Heart left ventricle (tissue), 16 donors: ENCODE measurements around the gene ENPP3. TPM values are rescaled to one million over a fixed set of nuclear protein-coding genes. Genes with fewer than 3 reads are reported as not detected.

Experiments used
- ATAC-seq, 4 donors: fragments of 200-7000 bp; cut with Tn5 transposase; one replicate each; pipeline ENCODE4 v1.9.1; 2020 to 2022; ENCODE audit warnings: moderate library complexity in 4 of 4, mild to moderate bottlenecking in 3 of 4, moderate number of reproducible peaks in 1 of 4
- DNase-seq, 5 donors: peaks; one replicate each; pipeline ENCODE4 v3.0.0-alpha.2; 2020
- H3K27ac ChIP-seq, 12 donors: fragments of 200-600 bp; sonication (generic) in 4 of 12; one replicate each; pipeline versions ENCODE4 v1.5.0 to v1.8.0; 2016 to 2022; ENCODE audit warnings: mild to moderate bottlenecking in 2 of 12
- H3K27me3 ChIP-seq, 9 donors: fragments of 200-600 bp; sonication (generic) in 2 of 9; one replicate each; pipeline versions ENCODE4 v1.5.1 to v1.8.0; 2016 to 2022; ENCODE audit warnings: mild to moderate bottlenecking in 3 of 9
- H3K36me3 ChIP-seq, 9 donors: fragments of 200-600 bp; sonication (generic) in 2 of 9; one replicate each; pipeline versions ENCODE4 v1.5.0 to v1.8.0; 2018 to 2022; ENCODE audit warnings: mild to moderate bottlenecking in 2 of 9
- H3K4me1 ChIP-seq, 12 donors: fragments of 200-600 bp; sonication (generic) in 4 of 12; one replicate each; pipeline versions ENCODE4 v1.5.0 to v1.8.0; 2016 to 2022; ENCODE audit warnings: mild to moderate bottlenecking in 3 of 12
- H3K4me3 ChIP-seq, 12 donors: fragments of 200-600 bp; sonication (generic) in 4 of 12; one replicate each; pipeline versions ENCODE4 v1.5.0 to v1.8.0; 2017 to 2022; ENCODE audit warnings: mild to moderate bottlenecking in 9 of 12, moderate library complexity in 4 of 12
- H3K9me3 ChIP-seq, 12 donors: fragments of 200-600 bp; sonication (generic) in 4 of 12; one replicate each; pipeline versions ENCODE4 v1.5.0 to v1.8.0; 2016 to 2022; ENCODE audit warnings: mild to moderate bottlenecking in 1 of 12
- CTCF ChIP-seq, 12 donors: fragments of 200-600 bp; sonication (generic) in 4 of 12; IDR thresholded peaks; one replicate each; pipeline versions ENCODE4 v1.5.0 to v1.8.0; 2018 to 2022; ENCODE audit warnings: antibody characterized with exemption in 12 of 12, mild to moderate bottlenecking in 5 of 12
- POLR2A ChIP-seq, 2 donors: fragments of 450-650 bp; IDR thresholded peaks; one replicate each; pipeline ENCODE4 v1.6.1; 2017; ENCODE audit warnings: antibody characterized with exemption in 2 of 2, mild to moderate bottlenecking in 2 of 2, moderate library complexity in 2 of 2
- WGBS, 4 donors: extraction: QIAGEN DNeasy Blood & Tissue Kit in 2 of 4; methylation state at CpG; one replicate each; pipeline versions ENCODE4 v1.1.5 to v1.1.7; 2013 to 2018; 5-methylcytosine and 5-hydroxymethylcytosine counted together
- intact Hi-C, 10 donors: fragments of 100-400 bp; cut with DNase I; formaldehyde crosslinking; loops; one replicate each; pipeline versions ENCODE4 v1.11.1 to v1.14.2; 2022
- polyA plus RNA-seq, 2 donors: library from polyadenylated mRNA; stranded (reverse); fragments of 200-250 nt; gene quantifications; one replicate each; pipeline ENCODE4 v1.2.3, GENCODE V29; 2013
- total RNA-seq, 9 donors: library from RNA; depleted of rRNA in 2 of 9; stranded (reverse); fragments of >200 nt in 2 of 9; fragmentation: NEBNext Ultra II Directional in 3 of 9; extraction: Animal tissue kit (Norgen Biotek cat#: 25700) in 3 of 9; gene quantifications; one replicate each; pipeline versions ENCODE4 v1.1.0 to v1.2.4, GENCODE V29; 2016 to 2023
- donor health status: ischemic (EF 13 %, LVEDD 7.1; RV severe dilation, severe dysfunction).
- donor health status: healthy with polysubstance abuse.
- donor health status: DM: no; HTN: yes; CAD: no.
- donor health status: DM: no; HTN: no; CAD: no.
- donor health status: ischemic (EF 25% LVEDD 6.9; RV normal size, moderate dysfunction).
- donor health status: ischemic (EF 25% LVEDD 5.7; RV mildly dilated, moderate dysfunction).
- donor health status: healthy.
- donor health status: DM: yes; HTN: yes; CAD: no.
- donor health status: ischemic (EF 35%, LVEDD 5.7; RV mildly dilated, moderate dysfunction).
- donor health status: nonischemic (EF 11% LVEDD 7.7; RV severe dilation, severe dysfunction).
- donor health status: DM: yes; HTN: yes; CAD: no.
- donor health status: PGD.
- donor health status: ischemic (EF 29% LVEDD 5.4; RV normal size, mild dysfunction).
- donor health status: nonischemic (EF 23%, LVEDD 6.1; RV moderate dilation, normal function).

Gene ENPP3
- total and polyA plus RNA-seq, 11 donors, result 0.07 to 0.72 (median 0.42) TPM; not detected in 2

GRCh38 chr6:131657630-131658111, 20.6 kb downstream of the ENPP3 start:
- no peaks in the 10 kb centered on the region for H3K9me3 ChIP-seq
- no peaks in the 10 kb centered on the region for H3K36me3 ChIP-seq
- DNase-seq (no peak), ATAC-seq (no peak)
- H3K27me3 ChIP-seq, result no peaks in the 10 kb centered on the region
- WGBS, 4 donors, result 75 to 81% (median 80%) methylated on average over 6 of the region's 6 CpGs
- H3K4me1 ChIP-seq, result no peaks in the 10 kb centered on the region
- H3K4me3 ChIP-seq, result no peak overlapping the region
- TF ChIP-seq CTCF (IDR thresholded peaks at IDR 0.05), result no peak
- TF ChIP-seq POLR2A (IDR thresholded peaks at IDR 0.05), result no peak
- intact Hi-C loops, result no loop called here
- H3K27ac ChIP-seq, result no peak overlapping the region

GRCh38 chr6:131658287-131658686, 21.2 kb downstream of the ENPP3 start:
- intact Hi-C loops, result no loop called here
- Histone ChIP-seq H3K27ac (no peak overlapping the region), H3K9me3 (no peaks in the 10 kb centered on the region), H3K4me1 (no peaks in the 10 kb centered on the region), H3K27me3 (no peaks in the 10 kb centered on the region), H3K36me3 (no peaks in the 10 kb centered on the region), H3K4me3 (no peak overlapping the region)
- TF ChIP-seq CTCF (IDR thresholded peaks at IDR 0.05), result no peak
- no peak for TF ChIP-seq POLR2A (IDR thresholded peaks at IDR 0.05)
- DNase-seq (no peak), ATAC-seq (no peak)
- WGBS, 4 donors, result 93 to 97% (median 93%) methylated on average over 3 of the region's 3 CpGs

GRCh38 chr6:131660195-131660594, 23.1 kb downstream of the ENPP3 start:
- Histone ChIP-seq H3K9me3 (no peaks in the 10 kb centered on the region), H3K27ac (no peak overlapping the region), H3K36me3 (no peaks in the 10 kb centered on the region), H3K4me1 (no peaks in the 10 kb centered on the region), H3K27me3 (no peaks in the 10 kb centered on the region), H3K4me3 (no peak overlapping the region)
- intact Hi-C loops, result no loop called here
- no peak for DNase-seq
- 51 to 76% (median 66%) methylated on average over 1 of the region's 1 CpG for WGBS, 4 donors
- no peak for ATAC-seq
- TF ChIP-seq POLR2A (IDR thresholded peaks at IDR 0.05) (no peak), CTCF (IDR thresholded peaks at IDR 0.05) (no peak)

- H3K4me3 ChIP-seq, result no peak overlapping the region
- no peaks in the 10 kb centered on the region for H3K9me3 ChIP-seq
- DNase-seq, result no peak
- no peaks in the 10 kb centered on the region for H3K4me1 ChIP-seq
- no peak for TF ChIP-seq POLR2A (IDR thresholded peaks at IDR 0.05)
- TF ChIP-seq CTCF (IDR thresholded peaks at IDR 0.05), result no peak
- intact Hi-C loops, result no loop called here
- no peak overlapping the region for H3K27ac ChIP-seq
- no peak for ATAC-seq
- no peaks in the 10 kb centered on the region for H3K36me3 ChIP-seq
- H3K27me3 ChIP-seq, result no peaks in the 10 kb centered on the region
- 87 to 93% (median 90%) methylated on average over 2 of the region's 2 CpGs for WGBS, 4 donors
These were observed 26.6 kb downstream of the ENPP3 start for GRCh38 chr6:131663578-131664165.
